ENCODE data around the gene RAB39B.
"Not testable (repeated sequence)": the region's sequence is repeated elsewhere in the genome, so short reads cannot be mapped to it uniquely, and the experiment has no call there.

Gene RAB39B

GRCh38 chrX:155263854-155264628 lies at the start of gene RAB39B:
TSS of gene RAB39B (minus strand) at chrX:155264491. CDS start at chrX:155264288, 203 bp downstream.
- peak; percentile 74 for DNase-seq

- no peak for DNase-seq
Measured at GRCh38 chrX:155313766-155314165, 49.5 kb upstream of the RAB39B start.

- no peak for DNase-seq
Measured at GRCh38 chrX:155293771-155294170, 29.5 kb upstream of the RAB39B start.

GRCh38 chrX:155279873-155280272 lies 15.6 kb upstream of the RAB39B start:
- DNase-seq, result no peak

- no peak for DNase-seq
Measured at GRCh38 chrX:155270969-155271368, 6.7 kb upstream of the RAB39B start.

GRCh38 chrX:155267995-155268394 lies 3.7 kb upstream of the RAB39B start:
- DNase-seq, result not testable (repeated sequence)

GRCh38 chrX:155266439-155266838 lies 2.1 kb upstream of the RAB39B start:
- no peak for DNase-seq

- no peak for DNase-seq
Measured at GRCh38 chrX:155262970-155263754, 1.1 kb downstream of the RAB39B start.

GRCh38 chrX:155259752-155260151 lies 4.5 kb downstream of the RAB39B start:
- no peak for DNase-seq

GRCh38 chrX:155251391-155251790 lies 12.9 kb downstream of the RAB39B start:
- no peak for DNase-seq

- no peak for DNase-seq
Measured at GRCh38 chrX:155247497-155247896, 16.8 kb downstream of the RAB39B start.

GRCh38 chrX:155246748-155247147 lies 17.5 kb downstream of the RAB39B start:
- DNase-seq, result no peak

- DNase-seq, result no peak
Measured at GRCh38 chrX:155242300-155242699, 22.0 kb downstream of the RAB39B start.

- DNase-seq, result no peak
Measured at GRCh38 chrX:155237719-155238118, 26.6 kb downstream of the RAB39B start.

- no peak for DNase-seq
Measured at GRCh38 chrX:155235891-155236290, 28.4 kb downstream of the RAB39B start.

- no peak for DNase-seq
Measured at GRCh38 chrX:155231163-155231562, 33.1 kb downstream of the RAB39B start.

GRCh38 chrX:155225774-155226173 lies 38.5 kb downstream of the RAB39B start:
- DNase-seq, result no peak

GRCh38 chrX:155223746-155224145 lies 40.5 kb downstream of the RAB39B start:
- not testable (repeated sequence) for DNase-seq

- no peak for DNase-seq
Measured at GRCh38 chrX:155221351-155221750, 42.9 kb downstream of the RAB39B start.

- DNase-seq, result peak; percentile 72
Measured at GRCh38 chrX:155218777-155219176, 45.5 kb downstream of the RAB39B start.

- peak; percentile 65 for DNase-seq
Measured at GRCh38 chrX:155216940-155217440, 47.3 kb downstream of the RAB39B start.

GRCh38 chrX:155216179-155216939 lies 47.9 kb downstream of the RAB39B start, which contains the start of gene VBP1:
TSS of gene VBP1 (plus strand) at chrX:155216460. CDS start at chrX:155216483, 23 bp downstream.
- DNase-seq, result peak; percentile 95

Measured in OCI-M1 (cell line).